Activated CD8-positive, alpha-beta memory T cell treated with anti-CD3 and anti-CD28 coated beads for 48 hours (primary cell): ENCODE data around the gene KLK15.
A peak's percentile ranks its signal among the peaks of the same experiment; 100 is the strongest.
"Not testable (repeated sequence)": the region's sequence is repeated elsewhere in the genome, so short reads cannot be mapped to it uniquely, and the experiment has no call there.

ENCODE experiments used
- DNase-seq, 3 experiments: peaks; one replicate each; pipeline ENCODE4 v3.0.0-alpha.2; 2020; ENCODE audit warnings: low read depth in 2 of 3, low spot score in 2 of 3

KLK15 gene

DNA sequence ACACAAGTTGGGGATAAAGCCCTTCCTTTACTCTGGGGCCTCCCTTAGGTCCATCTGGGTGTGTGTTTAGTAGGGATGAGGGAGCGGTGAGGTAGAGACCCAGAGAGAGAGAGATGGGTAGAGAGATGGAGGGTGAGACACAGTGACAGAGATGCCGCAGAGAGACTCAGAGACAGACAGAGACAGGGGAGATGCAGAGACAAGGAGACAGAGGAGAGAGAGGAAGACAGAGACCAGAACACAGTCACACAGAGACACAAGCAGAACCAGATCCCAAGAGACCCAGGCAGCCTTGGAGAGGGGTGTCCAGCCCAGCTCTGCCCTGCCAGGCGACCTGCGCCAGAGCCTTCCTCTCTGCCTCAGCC lies 12.1 kb downstream of the KLK15 start:
- no peak for DNase-seq

DNA sequence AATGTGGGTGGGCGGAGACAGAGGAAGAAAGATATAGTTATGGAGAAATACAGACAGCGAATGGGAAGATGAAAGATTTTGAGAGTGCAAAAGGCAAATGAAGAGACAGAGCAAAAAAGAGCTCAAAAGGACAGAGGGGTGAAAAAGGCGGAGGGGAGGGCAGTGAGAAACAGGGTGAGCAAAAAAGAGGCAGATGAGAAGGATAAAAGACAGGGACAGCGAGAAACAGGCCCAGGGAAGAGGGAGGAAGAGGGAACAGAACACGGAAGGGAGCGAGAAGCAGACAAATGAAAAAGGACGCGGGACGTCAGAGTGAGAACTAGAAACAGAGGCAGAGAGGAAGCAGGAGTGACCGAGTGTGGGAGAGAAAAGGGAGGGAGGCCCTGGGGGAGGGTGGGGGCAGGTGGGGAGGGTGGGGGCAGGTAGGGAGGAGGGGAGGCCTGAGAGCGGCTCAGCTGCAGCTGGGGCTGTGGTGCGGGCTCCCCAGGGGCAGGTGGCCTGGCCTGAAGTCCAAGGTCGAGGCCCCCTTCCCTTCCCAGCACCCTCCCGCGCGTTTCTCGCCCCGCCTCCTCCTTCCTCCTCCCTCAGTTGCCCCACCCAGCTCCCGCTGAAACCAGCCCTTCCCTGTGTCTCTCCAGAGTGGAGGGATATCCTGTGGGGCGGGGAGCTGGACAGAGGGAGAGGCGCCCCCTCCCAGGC lies 12.7 kb downstream of the KLK15 start:
- DNase-seq, result no peak

DNA sequence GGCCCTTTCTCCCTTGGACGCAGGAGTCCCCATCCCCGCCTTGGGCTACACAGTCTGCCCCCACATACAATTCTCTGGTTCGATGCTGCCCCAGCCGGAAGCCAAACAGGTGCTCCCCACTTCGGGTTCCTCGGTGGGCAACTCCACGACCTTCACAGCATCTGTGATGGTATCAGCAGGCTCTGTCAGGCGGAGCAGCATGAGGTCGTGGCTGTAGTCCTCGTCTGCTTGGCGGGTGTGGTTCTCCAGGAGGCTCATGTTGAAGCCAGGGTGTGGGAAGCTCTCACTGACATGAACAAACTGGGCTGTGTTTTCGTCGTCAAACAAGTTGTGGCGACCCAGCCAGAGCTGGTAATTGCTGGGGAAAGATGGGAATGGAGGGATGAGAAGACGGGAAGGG lies 13.3 kb downstream of the KLK15 start:
- DNase-seq, result no peak

DNA sequence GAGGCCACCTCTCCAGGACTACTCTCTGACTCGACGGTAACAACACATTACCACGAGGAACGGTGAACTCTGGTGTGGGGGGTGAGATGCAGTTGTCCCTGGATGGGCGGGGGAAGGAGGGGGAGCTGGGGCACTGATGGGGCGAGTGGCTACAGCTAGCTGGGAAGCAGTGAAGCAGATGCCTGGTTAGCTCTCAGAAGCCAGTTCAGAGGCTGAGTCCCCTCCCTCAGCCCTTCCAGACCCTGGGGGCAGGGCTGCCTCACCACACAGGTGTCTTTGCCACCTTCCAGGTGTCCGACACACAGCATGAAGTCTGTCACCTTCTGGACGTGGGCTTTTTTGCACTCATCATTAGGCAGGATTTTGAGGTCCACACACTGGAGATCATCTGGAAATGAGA lies 13.7 kb downstream of the KLK15 start:
- no peak for DNase-seq

DNA sequence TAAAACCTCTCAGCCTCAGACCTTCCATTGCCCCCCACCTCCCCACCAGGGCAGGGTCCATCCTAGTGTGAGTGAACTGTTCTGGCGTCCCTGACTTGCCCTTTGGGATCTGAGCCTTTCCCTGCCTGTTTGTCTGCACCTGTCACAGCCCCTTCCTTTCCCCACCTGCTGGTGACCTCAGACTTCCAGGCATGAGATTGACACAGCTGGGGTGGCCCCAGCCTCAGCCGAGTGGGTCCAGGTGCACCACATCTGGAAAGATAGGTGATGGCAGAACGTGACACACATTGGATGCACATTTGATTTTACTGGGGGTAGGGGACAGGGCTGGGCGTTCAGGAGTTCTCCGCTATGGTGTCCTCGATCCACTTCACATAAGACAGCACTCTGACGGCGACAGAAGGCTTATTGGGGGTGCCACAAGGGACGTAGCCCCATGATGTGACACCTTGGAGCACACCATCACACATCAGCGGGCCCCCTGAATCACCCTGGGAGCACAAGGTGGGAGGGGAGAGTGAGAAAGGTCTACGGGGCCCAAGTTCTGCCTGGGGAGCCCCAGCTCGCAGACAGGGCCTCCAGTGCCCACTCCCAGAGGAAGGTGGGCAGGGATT lies 14.4 kb downstream of the KLK15 start:
- no peak for DNase-seq

DNA sequence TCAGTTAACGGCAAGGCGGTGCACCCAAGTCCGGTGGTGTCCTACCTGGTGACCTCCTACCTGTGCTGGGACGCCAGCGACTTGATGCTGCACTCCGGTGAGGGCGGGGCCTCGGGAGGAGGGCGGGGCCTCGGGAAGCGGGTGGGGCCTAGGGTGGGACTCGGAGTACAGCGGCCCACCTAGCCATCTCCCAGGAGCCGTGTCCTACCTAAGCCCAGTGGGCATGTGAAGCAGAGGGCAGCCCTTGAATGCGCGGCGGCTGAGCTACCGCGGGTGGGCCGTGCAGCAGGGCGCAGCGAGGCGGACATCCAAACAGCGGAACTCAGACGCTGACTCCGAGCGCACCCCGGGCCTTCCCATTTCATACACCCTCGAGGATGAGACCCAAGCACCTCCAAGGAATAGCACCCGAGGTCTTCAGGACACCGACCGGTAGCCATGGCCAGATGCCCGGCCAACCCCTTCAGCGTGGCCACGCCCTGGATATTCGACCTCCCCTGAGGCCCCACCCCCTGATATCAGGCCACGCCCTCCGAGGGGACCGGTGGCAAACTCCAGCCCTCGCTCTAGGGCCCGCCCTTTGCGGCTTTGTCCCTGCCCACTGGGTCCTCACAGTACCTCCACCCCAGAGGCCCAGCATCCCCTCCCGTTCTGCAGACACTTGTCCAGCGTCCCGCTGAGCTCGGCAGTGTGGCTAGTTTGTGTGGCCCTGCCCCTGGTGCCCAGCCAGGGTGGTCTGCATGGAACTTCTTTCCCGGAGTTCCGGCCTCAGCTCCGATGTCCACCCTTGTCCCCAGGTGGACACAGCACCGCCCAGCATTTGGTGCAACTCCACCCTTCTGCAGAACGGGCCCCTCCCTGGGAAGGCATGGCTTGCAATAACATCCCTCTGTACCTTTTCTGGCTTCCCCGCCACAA lies 15.2 kb downstream of the KLK15 start:
- no peak for DNase-seq

DNA sequence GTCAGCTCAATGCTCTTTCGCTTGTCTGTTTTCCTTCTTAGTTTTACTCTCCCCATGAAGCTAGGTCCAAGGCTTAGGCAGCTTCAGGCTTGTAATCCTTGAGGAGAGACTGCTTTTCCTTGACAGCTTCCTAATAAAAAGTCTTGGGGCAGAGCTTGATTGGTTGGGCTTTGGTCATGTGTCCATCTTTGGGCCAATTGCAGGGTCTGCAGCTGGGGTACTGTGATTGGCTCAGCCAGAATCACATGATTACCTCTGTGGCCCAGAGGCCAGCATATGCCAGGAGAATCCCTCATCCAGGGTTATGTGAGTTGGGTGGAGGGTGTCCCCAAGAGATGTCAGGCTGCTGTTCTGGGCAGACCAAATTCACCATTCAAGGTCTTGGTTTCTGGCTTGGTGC lies 17.9 kb downstream of the KLK15 start:
- no peak for DNase-seq

DNA sequence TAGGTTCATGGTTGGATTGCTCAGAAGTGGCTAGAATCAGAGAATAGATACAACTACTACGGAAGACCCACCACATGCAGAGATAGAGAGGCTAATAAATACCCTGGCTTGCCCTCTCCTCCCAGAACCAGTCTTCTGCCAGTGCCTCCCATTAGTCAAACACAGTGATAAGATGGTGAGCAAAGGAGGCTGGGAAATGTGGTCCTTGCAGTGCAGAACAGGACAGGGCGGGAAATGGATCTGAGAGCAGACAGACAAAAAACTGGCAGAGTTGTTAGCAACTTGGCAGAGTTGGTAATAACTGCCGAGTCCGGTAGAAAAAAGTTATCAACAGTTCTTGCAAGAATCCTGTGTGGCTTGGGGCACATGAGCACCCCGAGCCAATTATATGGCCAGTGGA lies 18.5 kb downstream of the KLK15 start:
- no peak for DNase-seq

DNA sequence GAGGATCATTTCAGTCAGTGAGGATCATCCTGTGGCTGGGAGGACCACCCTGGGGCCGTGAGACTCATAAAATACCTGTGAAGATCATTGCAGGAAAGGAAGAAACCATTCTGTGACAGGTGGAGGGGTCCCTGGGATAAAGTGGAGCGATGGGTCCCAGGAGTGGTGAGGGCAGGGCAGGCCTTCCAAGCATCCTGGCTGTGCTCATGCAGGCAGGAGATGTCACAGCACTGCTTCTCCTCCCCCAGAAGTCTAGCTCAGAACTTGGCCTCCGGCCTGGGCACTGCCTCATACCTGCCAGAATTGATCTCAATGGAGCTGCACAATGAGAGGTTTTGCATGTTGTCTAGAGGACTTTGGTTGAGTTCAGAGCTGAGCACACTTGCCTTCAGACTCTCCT lies 20.9 kb downstream of the KLK15 start:
- DNase-seq, result no peak

DNA sequence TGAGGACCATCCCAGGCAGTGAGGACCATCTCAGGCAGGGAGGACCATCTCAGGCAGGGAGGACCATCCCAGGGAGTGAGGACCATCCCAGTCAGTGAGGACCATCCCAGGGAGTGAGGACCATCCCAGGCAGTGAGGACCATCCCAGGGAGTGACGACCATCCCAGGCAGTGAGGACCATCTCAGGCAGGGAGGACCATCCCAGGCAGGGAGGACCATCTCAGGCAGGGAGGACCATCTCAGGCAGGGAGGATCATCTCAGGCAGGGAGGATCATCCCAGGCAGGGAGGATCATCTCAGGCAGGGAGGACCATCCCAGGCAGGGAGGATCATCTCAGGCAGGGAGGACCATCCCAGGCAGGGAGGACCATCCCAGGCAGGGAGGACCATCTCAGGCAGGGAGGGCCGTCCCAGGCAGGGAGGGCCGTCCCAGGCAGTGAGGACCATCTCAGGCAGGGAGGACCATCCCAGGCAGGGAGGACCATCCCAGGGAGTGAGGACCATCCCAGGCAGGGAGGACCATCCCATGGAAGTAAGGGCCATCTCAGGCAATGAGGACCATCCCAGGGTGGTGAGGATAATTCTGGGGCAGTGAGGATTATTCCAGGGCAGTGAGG lies 21.6 kb downstream of the KLK15 start:
- DNase-seq, result not testable (repeated sequence)

DNA sequence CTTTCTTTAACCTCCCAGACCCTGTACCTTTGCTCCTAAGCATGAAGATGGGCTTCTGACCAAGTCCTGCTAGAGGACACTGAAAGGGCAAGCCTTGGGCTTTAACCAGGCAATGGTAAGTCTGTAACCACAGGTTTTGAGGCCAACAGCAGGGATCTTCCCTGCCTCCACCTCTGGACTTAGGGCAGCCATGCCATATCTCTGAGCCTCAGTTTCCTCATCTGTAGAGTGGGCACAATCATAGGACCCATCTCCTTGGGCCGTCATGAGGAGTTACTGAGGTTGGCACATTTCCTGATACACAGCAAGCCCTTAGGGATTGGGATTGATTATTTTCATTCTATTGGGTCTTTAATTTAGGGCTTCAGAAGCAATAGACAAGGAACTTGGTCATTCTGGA lies 24.5 kb downstream of the KLK15 start:
- DNase-seq, result no peak

DNA sequence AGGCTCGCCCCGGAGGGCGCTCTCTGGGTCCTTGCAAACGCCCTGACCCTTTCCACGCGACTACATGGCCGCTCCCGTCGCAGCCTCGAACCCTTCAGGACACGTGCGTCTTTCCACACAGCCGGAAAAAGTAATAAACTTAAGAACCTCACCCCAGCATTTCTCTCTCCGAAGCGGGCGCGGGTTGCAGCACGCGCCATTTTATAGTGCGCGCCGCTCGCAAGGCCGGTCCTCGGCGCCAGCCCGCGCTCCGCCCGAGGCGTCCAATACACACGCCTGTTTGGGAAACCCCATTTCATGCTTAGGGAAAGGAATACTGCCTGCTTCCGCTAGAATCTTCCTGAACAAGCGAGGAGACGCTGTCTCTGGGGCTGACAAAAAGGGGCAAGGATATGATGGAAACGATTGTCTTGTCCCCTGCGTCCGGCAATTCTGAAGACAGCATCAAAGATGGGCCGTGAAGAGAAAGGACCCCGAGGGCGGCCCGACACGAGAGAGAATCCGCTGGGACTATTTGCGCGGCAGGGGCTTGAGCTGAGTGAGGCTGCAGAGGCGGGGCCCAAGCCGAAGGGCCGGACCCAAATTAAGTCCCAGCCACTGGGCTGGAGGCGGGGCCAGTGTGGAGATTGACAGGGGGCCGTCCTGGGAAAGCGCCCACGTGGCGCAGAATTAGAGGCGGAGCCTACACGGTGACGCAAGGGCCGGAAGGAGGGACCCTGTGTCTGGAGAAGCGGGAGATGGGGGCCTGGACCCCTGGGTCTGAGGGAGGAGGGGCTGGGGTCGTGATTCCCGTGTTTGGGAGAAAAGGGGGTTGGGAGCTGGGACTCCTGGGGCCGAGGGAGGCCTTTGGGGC lies 28.7 kb downstream of the KLK15 start:
- DNase-seq, result peak; percentile 84 to 94 (median 90)

DNA sequence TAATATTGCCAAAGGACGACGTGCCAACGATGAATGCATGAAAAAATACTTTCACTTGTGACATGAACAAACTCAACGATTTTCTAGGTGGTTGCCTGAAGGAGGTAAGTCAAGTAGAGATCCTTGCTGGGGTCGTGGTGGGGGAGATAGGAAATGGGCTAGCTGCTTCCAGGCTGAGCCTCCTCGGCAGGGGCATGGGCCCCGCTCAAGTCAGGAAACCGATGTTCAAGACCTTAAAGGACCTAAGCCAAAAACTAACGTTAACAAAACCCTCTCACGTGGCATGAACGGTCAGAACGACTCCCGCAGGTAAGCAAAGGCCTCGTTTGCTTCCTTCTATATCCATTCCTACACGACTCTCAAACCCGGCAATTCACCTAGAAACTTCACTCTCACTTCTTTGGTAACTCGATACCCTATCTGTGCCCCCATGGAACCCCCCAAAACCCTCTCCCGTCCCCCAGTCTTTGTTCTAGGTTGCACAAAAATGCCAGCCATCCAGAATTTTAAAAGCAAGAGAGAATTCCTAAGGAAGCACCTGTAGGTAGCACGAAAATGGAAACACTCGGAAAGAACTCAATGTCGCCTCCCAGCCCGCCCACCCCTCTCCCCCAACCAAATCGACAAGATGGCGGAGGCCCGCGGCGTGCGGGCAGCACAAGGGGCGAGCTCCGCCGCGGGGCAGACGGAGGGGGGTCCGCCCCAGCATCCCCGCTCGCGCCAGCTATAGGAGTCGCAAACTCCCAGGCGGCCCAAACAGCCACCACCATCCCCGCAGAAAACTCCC lies 29.5 kb downstream of the KLK15 start:
- DNase-seq, result no peak

DNA sequence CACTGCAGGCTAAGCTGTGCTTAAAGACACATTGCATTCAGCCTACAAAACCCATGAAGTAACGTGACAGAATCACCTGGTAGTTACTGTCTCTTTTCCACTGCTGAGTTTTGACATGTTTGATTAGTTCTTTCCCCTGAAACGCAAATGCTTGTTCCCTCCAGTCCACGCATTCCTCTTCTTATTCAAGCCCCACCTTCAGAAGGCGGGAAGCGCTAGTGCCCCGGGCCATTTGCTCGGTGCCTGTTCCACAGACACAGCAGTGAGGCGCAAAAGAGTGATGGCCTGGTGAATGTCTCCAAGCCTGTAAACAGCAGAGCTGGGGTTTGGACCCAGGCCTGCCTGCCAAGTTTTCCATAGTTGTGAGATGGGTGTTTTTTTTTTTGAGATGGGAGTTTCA lies 32.3 kb downstream of the KLK15 start:
- DNase-seq, result no peak

DNA sequence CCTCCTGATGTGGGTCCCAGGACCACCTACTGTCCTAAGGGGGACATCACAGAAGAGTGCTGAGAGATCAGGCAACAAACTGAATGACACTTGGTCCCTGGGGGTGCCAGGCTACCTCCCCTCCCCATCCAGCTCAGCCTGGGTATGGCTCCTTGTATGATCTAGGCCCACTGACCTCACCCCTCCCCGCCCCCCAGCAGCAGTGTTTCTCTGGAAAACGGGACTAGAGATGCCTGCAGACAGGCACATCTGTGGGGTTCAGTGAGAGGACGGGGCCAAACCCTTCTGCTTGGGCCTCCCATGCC lies 33.9 kb downstream of the KLK15 start:
- no peak for DNase-seq

DNA sequence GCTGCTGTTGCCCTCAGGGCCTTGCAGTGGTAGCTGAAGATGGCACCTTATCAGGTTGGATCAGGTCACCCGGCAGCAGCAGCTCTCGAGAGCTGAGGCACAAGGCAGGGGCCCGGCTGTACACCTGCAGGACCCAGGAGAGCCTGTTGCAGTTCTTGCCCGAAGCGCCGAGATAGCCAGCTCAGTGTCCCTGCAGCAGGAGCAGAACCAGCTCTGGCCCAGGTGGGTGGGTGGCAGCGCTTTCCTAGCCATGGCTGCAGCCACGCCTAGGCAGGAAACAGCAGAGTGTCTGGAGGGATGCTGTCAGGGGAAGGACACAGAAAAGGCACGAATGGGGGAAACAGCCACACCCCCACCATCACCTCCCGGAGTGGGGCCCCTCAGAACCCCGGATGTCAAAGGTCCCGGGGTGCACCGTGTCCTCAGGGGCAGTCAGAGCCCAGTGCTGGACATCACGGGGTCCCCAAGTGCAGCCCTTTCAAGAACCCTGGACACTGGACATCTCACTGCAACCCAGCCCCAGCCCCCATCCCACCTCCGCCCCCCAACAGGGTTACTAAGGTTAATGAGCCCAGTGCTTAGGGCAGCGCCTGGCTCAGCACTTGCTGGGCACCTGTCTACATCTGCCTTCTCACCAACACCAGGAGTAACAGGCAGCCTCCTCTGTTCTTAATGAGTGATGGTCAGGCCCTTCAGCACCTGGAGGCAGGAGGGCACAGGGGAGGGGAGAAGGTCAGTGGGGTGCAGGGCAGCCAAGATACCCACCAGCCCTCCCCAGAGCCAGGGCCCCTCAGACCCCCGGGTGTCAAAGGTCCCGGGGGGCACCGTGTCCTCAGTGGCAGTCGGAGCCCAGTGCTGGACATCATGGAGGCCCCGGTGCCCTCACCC lies 34.5 kb downstream of the KLK15 start:
- no peak for DNase-seq

DNA sequence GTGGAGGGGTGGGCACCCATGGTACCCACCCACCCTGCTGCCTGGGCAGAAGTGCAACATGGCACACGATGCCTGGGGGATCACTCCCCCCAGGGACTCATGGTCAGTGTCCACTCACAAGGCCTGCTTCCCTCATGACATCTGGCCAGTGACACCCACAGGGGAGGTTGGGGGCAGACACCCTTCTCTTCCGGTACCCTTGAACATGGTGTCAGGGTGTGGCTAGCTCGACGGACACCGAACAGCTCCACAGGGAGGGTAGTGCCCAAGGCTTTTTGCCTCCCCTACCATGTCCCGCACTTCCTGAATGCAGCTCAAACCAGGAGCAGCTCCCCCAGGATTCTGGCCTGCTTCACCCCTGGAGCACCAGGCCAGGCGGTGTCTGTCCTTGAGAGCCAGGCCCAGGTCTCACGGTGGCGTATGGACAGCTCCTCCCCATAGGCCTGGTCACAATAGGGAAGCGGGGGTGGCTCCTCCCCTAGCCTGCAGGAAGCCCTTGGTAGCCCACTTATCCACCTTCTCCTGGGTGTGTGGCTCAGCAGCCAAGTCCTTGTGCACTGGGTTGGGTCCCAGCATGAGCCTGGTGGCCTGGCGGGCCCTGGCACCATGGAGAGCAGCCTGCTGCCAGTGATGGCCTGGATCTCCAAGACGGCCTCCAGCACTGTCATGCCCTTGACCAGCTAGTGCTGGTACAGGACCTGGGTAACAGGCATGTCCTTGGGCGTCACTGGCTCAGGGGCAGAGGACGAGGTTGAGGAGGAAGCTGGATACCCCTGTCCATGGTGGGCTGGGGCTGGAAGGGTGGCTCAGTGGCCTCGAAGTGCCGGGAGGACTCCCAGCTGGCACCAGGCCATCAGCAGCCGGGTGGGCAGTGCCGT lies 35.4 kb downstream of the KLK15 start:
- DNase-seq, result no peak

DNA sequence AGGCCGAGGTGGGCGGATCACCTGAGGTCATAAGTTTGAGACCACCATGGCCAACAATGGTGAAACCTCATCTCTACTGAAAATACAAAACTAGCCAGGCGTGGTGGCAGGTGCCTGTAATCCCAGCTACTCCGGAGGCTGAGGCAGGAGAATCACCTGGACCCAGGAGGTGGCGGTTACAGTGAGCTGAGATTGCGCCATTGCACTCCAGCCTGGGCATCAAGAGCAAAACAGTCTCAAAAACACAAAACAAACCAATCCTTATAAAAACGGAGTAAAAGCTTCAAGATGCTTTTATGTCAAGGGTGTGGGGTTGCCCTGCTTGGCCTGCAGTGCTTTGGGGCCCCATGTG lies 36.0 kb downstream of the KLK15 start:
- no peak for DNase-seq
